H1 (cell line): Measurements from ENCODE around the gene SLC24A3. TPM values are rescaled to one million over a fixed set of nuclear protein-coding genes. Genes with fewer than 3 reads are reported as not detected.

Source experiments
- CTCF ChIA-PET: fragments of 300-600 bp; sonication (Branson Sonifier 250); formaldehyde crosslinking; loops from one replicate; lab custom pipeline; 2021; ENCODE audit not compliant: partially characterized antibody; lab: Charles Lee
- POLR2A ChIA-PET: fragments of 300-600 bp; sonication (Branson Sonifier 250); formaldehyde crosslinking; loops from one replicate; lab custom pipeline; 2021; ENCODE audit warnings: inconsistent platforms; ENCODE audit not compliant: partially characterized antibody; lab: Charles Lee
- DNase-seq, 2 experiments: peaks; one replicate each; pipeline versions ENCODE4 v3.0.0 to v3.0.0-alpha.2; 2010 to 2022; ENCODE audit warnings: low spot score in 2 of 2, low read depth in 1 of 2, mixed read lengths in 1 of 2
- FAIRE-seq: peaks from 2 replicates; lab custom pipeline; 2011; peaks lifted over from hg19 to GRCh38; lab: Jason Lieb, UNC
- H2AFZ ChIP-seq: 2 replicates; pipeline ENCODE4 v1.8.1; 2012; ENCODE audit warnings: low read length, inconsistent platforms
- H2AK5ac ChIP-seq: 2 replicates; pipeline ENCODE4 v1.6.1; 2013; ENCODE audit warnings: low read depth, low read length
- H2BK120ac ChIP-seq: replicated peaks from 2 replicates; pipeline ENCODE3; 2013; ENCODE audit warnings: low read depth, low read length, inconsistent platforms
- H2BK12ac ChIP-seq: 2 replicates; pipeline ENCODE4 v1.6.1; 2013; ENCODE audit warnings: low read depth, low read length
- H2BK15ac ChIP-seq: 2 replicates; pipeline ENCODE4 v1.6.1; 2013; ENCODE audit warnings: low read length
- H2BK20ac ChIP-seq: 2 replicates; pipeline ENCODE4 v1.6.1; 2013; ENCODE audit warnings: low read length
- H2BK5ac ChIP-seq: 2 replicates; pipeline ENCODE4 v1.6.1; 2013; ENCODE audit warnings: low read depth, low read length
- H3K14ac ChIP-seq: 2 replicates; pipeline ENCODE4 v1.6.1; 2013; ENCODE audit warnings: inconsistent platforms; ENCODE audit not compliant: insufficient read length
- H3K18ac ChIP-seq: 2 replicates; pipeline ENCODE4 v1.6.1; 2013; ENCODE audit warnings: low read length; ENCODE audit errors: extremely low read depth
- H3K23ac ChIP-seq: 2 replicates; pipeline ENCODE4 v1.6.1; 2013; ENCODE audit warnings: inconsistent platforms; ENCODE audit not compliant: insufficient read length
- H3K23me2 ChIP-seq: 2 replicates; pipeline ENCODE4 v1.6.1; 2013; ENCODE audit warnings: low read depth, low read length
- H3K27ac ChIP-seq: 2 replicates; pipeline ENCODE4 v1.6.1; 2011; ENCODE audit warnings: low read depth, low read length, inconsistent platforms
- H3K27me3 ChIP-seq, 4 experiments: replicated peaks in 1 of 4; 1 replicate in 1 of 4; 2 replicates in 3 of 4; pipeline versions ENCODE4 v1.6.1 to v1.8.1; 2011 to 2013; ENCODE audit warnings: low read length in 3 of 4, mild to moderate bottlenecking in 3 of 4, inconsistent platforms in 2 of 4, mixed read lengths in 2 of 4, moderate library complexity in 1 of 4; ENCODE audit not compliant: control insufficient read depth in 3 of 4, insufficient read depth in 3 of 4; ENCODE audit errors: extremely low read depth in 1 of 4
- H3K36me3 ChIP-seq, 4 experiments: 2 replicates each; pipeline versions ENCODE4 v1.6.1 to v1.8.1; 2011 to 2013; ENCODE audit warnings: mild to moderate bottlenecking in 4 of 4, low read length in 3 of 4, moderate library complexity in 2 of 4, control low read depth in 1 of 4, inconsistent platforms in 1 of 4; ENCODE audit not compliant: insufficient read depth in 4 of 4, control insufficient read depth in 2 of 4
- H3K4ac ChIP-seq: replicated peaks from 2 replicates; pipeline ENCODE3; 2013; ENCODE audit warnings: low read length, low read depth, mixed read lengths, inconsistent platforms; ENCODE audit not compliant: insufficient read length
- H3K4me1 ChIP-seq, 4 experiments: replicated peaks in 1 of 4; 1 replicate in 1 of 4; 2 replicates in 3 of 4; pipeline versions ENCODE4 v1.6.1 to v1.8.1; 2011 to 2013; ENCODE audit warnings: low read length in 3 of 4, inconsistent platforms in 2 of 4, mixed read lengths in 1 of 4; ENCODE audit not compliant: insufficient read depth in 4 of 4, control insufficient read depth in 3 of 4
- H3K4me2 ChIP-seq, 2 experiments: 2 replicates each; pipeline versions ENCODE4 v1.6.1 to v1.8.1; 2011 to 2013; ENCODE audit warnings: low read depth in 2 of 2, low read length in 2 of 2, control low read depth in 1 of 2, inconsistent platforms in 1 of 2, mild to moderate bottlenecking in 1 of 2; ENCODE audit not compliant: insufficient read depth in 1 of 2
- H3K4me3 ChIP-seq, 4 experiments: fragments of 200-600, 300-600 bp in 1 of 4; sonication (generic), shearing (Covaris generic), sonication (Bioruptor Twin) in 1 of 4; 2 replicates each; pipeline versions ENCODE4 v1.5.1 to v1.8.1; 2011 to 2016; ENCODE audit warnings: low read length in 4 of 4, low read depth in 3 of 4, control low read depth in 2 of 4, inconsistent platforms in 2 of 4, mild to moderate bottlenecking in 2 of 4, mixed read lengths in 1 of 4, moderate library complexity in 1 of 4; ENCODE audit not compliant: insufficient read depth in 2 of 4; ENCODE audit errors: extremely low read depth in 1 of 4
- H3K56ac ChIP-seq: replicated peaks from 2 replicates; pipeline ENCODE3; 2013; ENCODE audit warnings: low read depth, mild to moderate bottlenecking, mixed read lengths, low read length, inconsistent platforms; ENCODE audit not compliant: insufficient read length
- H3K79me1 ChIP-seq: 2 replicates; pipeline ENCODE4 v1.6.1; 2013; ENCODE audit warnings: low read depth, low read length, control low read depth
- H3K79me2 ChIP-seq, 2 experiments: 2 replicates each; pipeline versions ENCODE4 v1.6.1 to v1.8.1; 2012 to 2013; ENCODE audit warnings: low read length in 2 of 2, mild to moderate bottlenecking in 2 of 2, inconsistent platforms in 1 of 2; ENCODE audit not compliant: insufficient read depth in 2 of 2, control insufficient read depth in 1 of 2
- H3K9ac ChIP-seq, 4 experiments: replicated peaks in 1 of 4; 1 replicate in 1 of 4; 2 replicates in 3 of 4; pipeline versions ENCODE4 v1.6.1 to v1.8.1; 2011 to 2013; ENCODE audit warnings: low read depth in 3 of 4, low read length in 3 of 4, control low read depth in 2 of 4, mild to moderate bottlenecking in 2 of 4, moderate library complexity in 2 of 4, inconsistent platforms in 1 of 4; ENCODE audit errors: extremely low read depth in 1 of 4
- H3K9me3 ChIP-seq, 2 experiments: 2 replicates each; pipeline versions ENCODE4 v1.6.1 to v1.8.1; 2012 to 2013; ENCODE audit warnings: mild to moderate bottlenecking in 2 of 2, moderate library complexity in 2 of 2, control low read depth in 1 of 2, inconsistent platforms in 1 of 2, low read depth in 1 of 2, low read length in 1 of 2, mixed read lengths in 1 of 2; ENCODE audit not compliant: insufficient read depth in 2 of 2
- H4K20me1 ChIP-seq, 2 experiments: replicated peaks in 1 of 2; 2 replicates each; pipeline versions ENCODE3 to v1.8.1; 2011 to 2013; ENCODE audit warnings: inconsistent platforms in 2 of 2, low read length in 2 of 2, mild to moderate bottlenecking in 1 of 2; ENCODE audit not compliant: insufficient read depth in 2 of 2, control insufficient read depth in 1 of 2
- H4K5ac ChIP-seq: 2 replicates; pipeline ENCODE4 v1.6.1; 2013; ENCODE audit warnings: low read length, low read depth, mixed read lengths, inconsistent platforms; ENCODE audit not compliant: insufficient read length
- H4K8ac ChIP-seq: 2 replicates; pipeline ENCODE4 v1.8.0; 2013; ENCODE audit warnings: mild to moderate bottlenecking, moderate library complexity, low read length, inconsistent platforms; ENCODE audit not compliant: insufficient read depth; ENCODE audit errors: extremely low read depth
- H4K91ac ChIP-seq: replicated peaks from 2 replicates; pipeline ENCODE3; 2013; ENCODE audit warnings: low read length, mixed read lengths, inconsistent platforms; ENCODE audit not compliant: insufficient read length
- CBX8 ChIP-seq: fragments of 300-800, 300-1000 bp; sonication (generic); IDR thresholded peaks from 2 replicates; pipeline ENCODE4 v1.7.1; 2016; ENCODE audit warnings: low read depth, low read length, borderline replicate concordance
- CHD2 ChIP-seq: IDR thresholded peaks from 2 replicates; pipeline ENCODE4 v1.6.1; 2012; ENCODE audit warnings: low read length, improper control_type of control experiment
- HDAC2 ChIP-seq, 2 experiments: fragments of 300-600 bp in 1 of 2; sonication (generic) in 1 of 2; IDR thresholded peaks; 2 replicates each; pipeline ENCODE4 v1.6.1; 2011 to 2012; ENCODE audit warnings: low read depth in 2 of 2, low read length in 2 of 2, mild to moderate bottlenecking in 2 of 2, moderate library complexity in 2 of 2, borderline replicate concordance in 1 of 2, inconsistent platforms in 1 of 2
- NANOG ChIP-seq: IDR thresholded peaks from 2 replicates; pipeline ENCODE4 v1.6.1; 2011; ENCODE audit warnings: low read length, low read depth, mild to moderate bottlenecking, inconsistent platforms; ENCODE audit not compliant: insufficient read depth, poor library complexity, severe bottlenecking
- NRF1 ChIP-seq: IDR thresholded peaks from 2 replicates; pipeline ENCODE4 v1.6.1; 2011; ENCODE audit warnings: mild to moderate bottlenecking, low read depth, low read length, improper control_type of control experiment
- POLR2A ChIP-seq, 2 experiments: IDR thresholded peaks; 1 replicate in 1 of 2; 2 replicates in 1 of 2; pipeline ENCODE4 v1.6.1; 2011; ENCODE audit warnings: low read depth in 2 of 2, low read length in 2 of 2, mild to moderate bottlenecking in 2 of 2; ENCODE audit errors: control extremely low read depth in 1 of 2
- POU5F1 ChIP-seq: IDR thresholded peaks from 2 replicates; pipeline ENCODE4 v1.6.1; 2011; ENCODE audit warnings: low read depth, mild to moderate bottlenecking, low read length, moderate library complexity
- RXRA ChIP-seq: IDR thresholded peaks from 2 replicates; pipeline ENCODE4 v1.6.1; 2011; ENCODE audit warnings: low read depth, mild to moderate bottlenecking, low read length, moderate library complexity; ENCODE audit not compliant: insufficient read depth
- SIN3A ChIP-seq, 2 experiments: IDR thresholded peaks in 1 of 2; conservative IDR thresholded peaks in 1 of 2; 2 replicates each; pipeline ENCODE4 v1.6.1; 2011 to 2012; ENCODE audit warnings: low read length in 2 of 2, improper control_type of control experiment in 1 of 2, low read depth in 1 of 2, mild to moderate bottlenecking in 1 of 2
- YY1 ChIP-seq: IDR thresholded peaks from 2 replicates; pipeline ENCODE4 v1.6.1; 2011; ENCODE audit warnings: low read depth, mild to moderate bottlenecking, low read length
- WGBS, 2 experiments: shearing (Covaris generic) in 1 of 2; methylation state at CpG; one replicate each; pipeline versions ENCODE4 v1.1.6 to v1.1.7; 2013 to 2015; ENCODE audit warnings: low lambda C conversion rate in 2 of 2, mixed read lengths in 2 of 2, inconsistent platforms in 1 of 2, low coverage in 1 of 2, missing lambda C conversion rate in 1 of 2; ENCODE audit not compliant: insufficient replicate concordance in 2 of 2, insufficient coverage in 1 of 2, insufficient read length in 1 of 2; ENCODE audit errors: extremely low coverage in 1 of 2, missing lambda C conversion rate in 1 of 2; 5-methylcytosine and 5-hydroxymethylcytosine counted together
- polyA plus RNA-seq, 7 experiments: library from polyadenylated mRNA; depleted of rRNA in 3 of 7; stranded (reverse) in 5 of 7; unstranded in 2 of 7; fragments of >200 nt in 5 of 7; fragments of 200-250 nt in 2 of 7; gene quantifications; 1 replicate in 5 of 7; 2 replicates in 1 of 7; 4 replicates in 1 of 7; pipeline versions ENCODE4 v1.2.1 to v1.2.3, GENCODE V29; 2011 to 2013; ENCODE audit warnings: missing spikeins in 2 of 7, mixed read lengths in 2 of 7
- total RNA-seq: library from RNA; stranded (reverse); fragmentation: NEBNext Ultra II Directional; extraction: Animal tissue kit (Norgen Biotek cat#: 25700); gene quantifications from 2 replicates; pipeline ENCODE4 v1.2.1, GENCODE V29; 2021
- TF ChIP-seq, protein P1 (sequence below): IDR thresholded peaks from 2 replicates; pipeline ENCODE4 v1.6.1; 2012; ENCODE audit warnings: low read length, inconsistent platforms

Gene SLC24A3
- total and polyA plus RNA-seq, 2 of the 8 experiments (the other 6 are each of a cell fraction or from before 2014, with no cell fraction given): 4.5 to 6.3 TPM

DNA sequence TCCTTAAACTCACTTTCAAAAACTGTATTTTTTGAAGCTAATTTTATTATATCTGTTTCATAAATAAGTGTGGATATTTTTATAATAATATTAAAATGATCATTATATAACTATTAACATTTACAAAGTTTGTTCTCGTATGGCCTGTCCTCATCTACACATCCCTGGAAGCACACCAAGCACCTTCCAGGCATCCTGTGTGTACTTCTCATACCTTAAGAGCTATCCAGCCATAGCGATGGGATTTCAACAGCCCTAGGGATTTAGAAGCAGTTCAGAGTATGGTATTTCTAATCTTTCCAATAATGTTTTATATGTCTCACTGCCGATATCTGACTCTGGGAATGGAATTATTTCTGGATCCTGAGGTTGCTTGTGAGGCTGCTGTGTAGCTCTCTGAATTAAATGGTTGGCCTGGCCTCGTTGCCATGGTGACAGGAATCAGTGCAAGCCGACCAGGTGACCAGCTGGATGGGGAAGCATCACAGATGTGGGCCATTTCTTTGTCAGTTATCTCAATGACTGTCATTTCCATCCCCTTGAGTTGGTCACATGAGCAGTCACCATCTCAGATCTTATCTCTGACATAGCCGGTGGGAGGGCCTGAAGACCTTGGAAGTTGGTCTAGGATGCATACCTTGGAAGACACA, 280.4 kb downstream of the SLC24A3 start:
- H4K20me1 ChIP-seq: no peaks in the 10 kb centered on the region
- H3K23ac ChIP-seq: no peak overlapping the region
- no peak overlapping the region for H2BK15ac ChIP-seq
- H3K36me3 ChIP-seq: no peaks in the 10 kb centered on the region
- H3K27ac ChIP-seq: no peak overlapping the region
- 87% methylated on average over 6 of the region's 6 CpGs; no CpG with 5 or more reads in 1 of the 2 experiments for WGBS, 2 experiments
- H3K79me1 ChIP-seq: no peaks in the 10 kb centered on the region
- H3K23me2 ChIP-seq: no peaks in the 10 kb centered on the region
- no peak overlapping the region for H3K18ac ChIP-seq
- no peak overlapping the region for H4K5ac ChIP-seq
- H2BK12ac ChIP-seq: no peak overlapping the region
- H2BK120ac ChIP-seq: no peak overlapping the region
- H3K79me2 ChIP-seq: no peaks in the 10 kb centered on the region
- no peak overlapping the region for H4K8ac ChIP-seq
- H4K91ac ChIP-seq: no peak overlapping the region
- no peaks in the 10 kb centered on the region for H3K9me3 ChIP-seq
- no peaks in the 10 kb centered on the region for H3K27me3 ChIP-seq
- no peak overlapping the region for H3K14ac ChIP-seq
- no peak for FAIRE-seq
- no peak overlapping the region for H3K4ac ChIP-seq
- no peak overlapping the region for H3K4me2 ChIP-seq
- H3K9ac ChIP-seq: no peak overlapping the region
- no peak overlapping the region for H2AFZ ChIP-seq
- no peak overlapping the region for H3K56ac ChIP-seq
- ChIA-PET CTCF (interaction anchor here (0.7 kb wide), 1 partner anchor 122 kb away, joined by 3 read pairs; no protein-coding TSS in a partner anchor), POLR2A (no interaction called here)
- H2BK5ac ChIP-seq: no peak overlapping the region
- no peak overlapping the region for H2AK5ac ChIP-seq
- DNase-seq: no peak
- H3K4me1 ChIP-seq: no peaks in the 10 kb centered on the region; a peak in 1 of 7 replicates
- no peak overlapping the region for H2BK20ac ChIP-seq
- H3K4me3 ChIP-seq: no peak overlapping the region
- no peak for TF ChIP-seq SIN3A (conservative IDR thresholded peaks at IDR 0.05 in 1 of 2, IDR thresholded peaks at IDR 0.05 in 1 of 2; ENCODE audit: low read depth in 1 of 2, low read length in 2 of 2)
- no peak for TF ChIP-seq CHD2
- no peak for TF ChIP-seq RXRA
- TF ChIP-seq POU5F1: no peak
- TF ChIP-seq HDAC2 (IDR thresholded peaks at IDR 0.05; ENCODE audit: borderline replicate concordance in 1 of 2, low read depth in 2 of 2, low read length in 2 of 2): no peak
- no peak for TF ChIP-seq POLR2A (IDR thresholded peaks at IDR 0.05; ENCODE audit: control extremely low read depth in 1 of 2, low read depth in 2 of 2, low read length in 2 of 2)
- TF ChIP-seq YY1: no peak
- TF ChIP-seq, protein P1, sequence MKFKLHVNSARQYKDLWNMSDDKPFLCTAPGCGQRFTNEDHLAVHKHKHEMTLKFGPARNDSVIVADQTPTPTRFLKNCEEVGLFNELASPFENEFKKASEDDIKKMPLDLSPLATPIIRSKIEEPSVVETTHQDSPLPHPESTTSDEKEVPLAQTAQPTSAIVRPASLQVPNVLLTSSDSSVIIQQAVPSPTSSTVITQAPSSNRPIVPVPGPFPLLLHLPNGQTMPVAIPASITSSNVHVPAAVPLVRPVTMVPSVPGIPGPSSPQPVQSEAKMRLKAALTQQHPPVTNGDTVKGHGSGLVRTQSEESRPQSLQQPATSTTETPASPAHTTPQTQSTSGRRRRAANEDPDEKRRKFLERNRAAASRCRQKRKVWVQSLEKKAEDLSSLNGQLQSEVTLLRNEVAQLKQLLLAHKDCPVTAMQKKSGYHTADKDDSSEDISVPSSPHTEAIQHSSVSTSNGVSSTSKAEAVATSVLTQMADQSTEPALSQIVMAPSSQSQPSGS: no peak
- TF ChIP-seq NANOG: no peak
- TF ChIP-seq CBX8: no peak
- TF ChIP-seq NRF1: no peak
